ENCODE measurements around the gene REXO4.
"Not testable (repeated sequence)": the region's sequence is repeated elsewhere in the genome, so short reads cannot be mapped to it uniquely, and the experiment has no call there.

- TF ChIP-seq CTCF, POLR2A (IDR thresholded peaks at IDR 0.05): not testable (repeated sequence)
Observed at GRCh38 chr9:133392308-133392707, 25.5 kb downstream of the REXO4 start.

All from heart left ventricle (tissue), 13 donors.